ENCODE results near the gene NFIX. TPM values are rescaled to one million over a fixed set of nuclear protein-coding genes. Genes with fewer than 3 reads are reported as not detected.
A peak's percentile ranks its signal among the peaks of the same experiment; 100 is the strongest.

The NFIX gene
- polyA plus RNA-seq, 1 donor (not counting 4 experiments of a cell fraction or from before 2014, with no cell fraction given) = 5.2 TPM

GRCh38 chr19:13100031-13100588 lies 104.8 kb downstream of the NFIX start:
- H3K9me3 ChIP-seq (ENCODE audit: control insufficient read depth, low read depth, low read length) = no peaks in the 10 kb centered on the region
- H3K27ac ChIP-seq (ENCODE audit: control insufficient read depth, insufficient read depth, low read length) = no peak overlapping the region
- no peak overlapping the region for H3K9ac ChIP-seq (ENCODE audit: control insufficient read depth, extremely low read depth, insufficient read depth, low read length)
- H3K36me3 ChIP-seq (ENCODE audit: control insufficient read depth in 2 of 2, extremely low read depth in 1 of 2, insufficient read depth in 2 of 2, low read length in 2 of 2) = peaks cover 3 to 6% of the 10 kb centered on the region in 2 experiments
- TF ChIP-seq EZH2 (IDR thresholded peaks at IDR 0.05; ENCODE audit: low read length) = no peak
- TF ChIP-seq CTCF (optimal IDR thresholded peaks at IDR 0.05 in 1 of 3, IDR thresholded peaks at IDR 0.05 in 1 of 3, conservative IDR thresholded peaks at IDR 0.05 in 1 of 3; ENCODE audit: extremely low read depth in 1 of 3, insufficient read depth in 2 of 3, low read length in 3 of 3) = no peak
- no peaks in the 10 kb centered on the region for H3K27me3 ChIP-seq (ENCODE audit: control insufficient read depth, extremely low read depth, insufficient read depth, low read length)
- H3K9me1 ChIP-seq (ENCODE audit: control insufficient read depth, extremely low read depth, insufficient read depth, low read length) = no peaks in the 10 kb centered on the region
- no peak overlapping the region for H3K4me3 ChIP-seq (ENCODE audit: control insufficient read depth in 2 of 3, extremely low read depth in 1 of 3, insufficient read depth in 2 of 3, low read depth in 1 of 3, low read length in 3 of 3)
- no peaks in the 10 kb centered on the region for H3K79me2 ChIP-seq (ENCODE audit: control insufficient read depth, insufficient read depth, low read length)
- DNase-seq (ENCODE audit: low read depth, low spot score) (no peak), FAIRE-seq (peak; percentile 61)
- no peaks in the 10 kb centered on the region for H4K20me1 ChIP-seq (ENCODE audit: control insufficient read depth, extremely low read depth, insufficient read depth, low read length)
- no peak overlapping the region for H2AFZ ChIP-seq (ENCODE audit: control insufficient read depth, low read length)
- H3K4me2 ChIP-seq (ENCODE audit: control insufficient read depth, extremely low read depth, insufficient read depth, low read depth, low read length) = no peak overlapping the region
- peaks cover 10% of the 10 kb centered on the region for H3K4me1 ChIP-seq (ENCODE audit: control insufficient read depth, extremely low read depth, insufficient read depth, low read length)
- dilution Hi-C loops (cut with MboI; ENCODE audit: extremely low pct_ligation_motif_present, low sequenced_read_pairs) = no loop called here

GRCh38 chr19:13100841-13101589 lies 105.7 kb downstream of the NFIX start:
- Histone ChIP-seq H3K9ac (ENCODE audit: control insufficient read depth, extremely low read depth, insufficient read depth, low read length) (no peak overlapping the region), H3K9me3 (ENCODE audit: control insufficient read depth, low read depth, low read length) (no peaks in the 10 kb centered on the region), H3K79me2 (ENCODE audit: control insufficient read depth, insufficient read depth, low read length) (no peaks in the 10 kb centered on the region), H3K4me3 (ENCODE audit: control insufficient read depth in 2 of 3, extremely low read depth in 1 of 3, insufficient read depth in 2 of 3, low read depth in 1 of 3, low read length in 3 of 3) (no peak overlapping the region), H3K27me3 (ENCODE audit: control insufficient read depth, extremely low read depth, insufficient read depth, low read length) (no peaks in the 10 kb centered on the region), H3K36me3 (ENCODE audit: control insufficient read depth in 2 of 2, extremely low read depth in 1 of 2, insufficient read depth in 2 of 2, low read length in 2 of 2) (peaks cover 3 to 6% of the 10 kb centered on the region in 2 experiments), H3K9me1 (ENCODE audit: control insufficient read depth, extremely low read depth, insufficient read depth, low read length) (no peaks in the 10 kb centered on the region), H3K4me2 (ENCODE audit: control insufficient read depth, extremely low read depth, insufficient read depth, low read depth, low read length) (no peak overlapping the region), H2AFZ (ENCODE audit: control insufficient read depth, low read length) (no peak overlapping the region), H3K4me1 (ENCODE audit: control insufficient read depth, extremely low read depth, insufficient read depth, low read length) (peaks cover 10% of the 10 kb centered on the region), H3K27ac (ENCODE audit: control insufficient read depth, insufficient read depth, low read length) (no peak overlapping the region), H4K20me1 (ENCODE audit: control insufficient read depth, extremely low read depth, insufficient read depth, low read length) (no peaks in the 10 kb centered on the region)
- dilution Hi-C loops (cut with MboI; ENCODE audit: extremely low pct_ligation_motif_present, low sequenced_read_pairs) = no loop called here
- TF ChIP-seq CTCF (optimal IDR thresholded peaks at IDR 0.05 in 1 of 3, IDR thresholded peaks at IDR 0.05 in 1 of 3, conservative IDR thresholded peaks at IDR 0.05 in 1 of 3; ENCODE audit: extremely low read depth in 1 of 3, insufficient read depth in 2 of 3, low read length in 3 of 3) = peak in 2 of 3 experiments; percentile 12 to 43
- TF ChIP-seq EZH2 (IDR thresholded peaks at IDR 0.05; ENCODE audit: low read length) = no peak
- FAIRE-seq = no peak
- no peak for DNase-seq (ENCODE audit: low read depth, low spot score)
